H9 (cell line): ENCODE measurements around the gene PPP3CA. TPM values are rescaled to one million over a fixed set of nuclear protein-coding genes. Genes with fewer than 3 reads are reported as not detected.
A peak's percentile ranks its signal among the peaks of the same experiment; 100 is the strongest.

Experiments
- DNase-seq: peaks from one replicate; pipeline ENCODE4 v3.0.0-alpha.2; 2017
- H2AFZ ChIP-seq: one replicate; pipeline ENCODE4 v1.6.1; 2013; ENCODE audit warnings: mild to moderate bottlenecking, low read length, control low read depth, moderate library complexity
- H2AK5ac ChIP-seq: 2 replicates; pipeline ENCODE4 v1.6.1; 2013; ENCODE audit warnings: low read length, control low read depth, mixed read lengths; ENCODE audit not compliant: insufficient read length
- H2BK120ac ChIP-seq: one replicate; pipeline ENCODE4 v1.6.1; 2013; ENCODE audit warnings: low read depth, mild to moderate bottlenecking, low read length, control low read depth, inconsistent platforms; ENCODE audit not compliant: poor library complexity, severe bottlenecking
- H2BK12ac ChIP-seq: 2 replicates; pipeline ENCODE4 v1.6.1; 2013; ENCODE audit warnings: low read length, control low read depth, mixed read lengths, low read depth; ENCODE audit not compliant: insufficient read length
- H2BK15ac ChIP-seq: 2 replicates; pipeline ENCODE4 v1.6.1; 2013; ENCODE audit warnings: low read depth, low read length, control low read depth
- H2BK20ac ChIP-seq: one replicate; pipeline ENCODE4 v1.6.1; 2013; ENCODE audit warnings: low read depth, mild to moderate bottlenecking, low read length, control low read depth, inconsistent platforms; ENCODE audit not compliant: poor library complexity, severe bottlenecking
- H2BK5ac ChIP-seq: 2 replicates; pipeline ENCODE4 v1.6.1; 2013; ENCODE audit warnings: low read length, control low read depth, mixed read lengths; ENCODE audit not compliant: insufficient read length
- H3K14ac ChIP-seq: 2 replicates; pipeline ENCODE4 v1.6.1; 2013; ENCODE audit warnings: low read length, control low read depth; ENCODE audit not compliant: insufficient read depth
- H3K18ac ChIP-seq: 2 replicates; pipeline ENCODE4 v1.6.1; 2013; ENCODE audit warnings: low read depth, mild to moderate bottlenecking, mixed read lengths, low read length, control low read depth; ENCODE audit not compliant: insufficient read length
- H3K23ac ChIP-seq: 2 replicates; pipeline ENCODE4 v1.6.1; 2013; ENCODE audit warnings: low read length, control low read depth, mixed read lengths, low read depth; ENCODE audit not compliant: insufficient read length
- H3K23me2 ChIP-seq: 2 replicates; pipeline ENCODE4 v1.6.1; 2013; ENCODE audit warnings: low read depth, mild to moderate bottlenecking, mixed read lengths, low read length, control low read depth; ENCODE audit not compliant: insufficient read length, poor library complexity, severe bottlenecking
- H3K27ac ChIP-seq: 2 replicates; pipeline ENCODE4 v1.5.1; 2013; ENCODE audit warnings: low read length, control low read depth, mixed read lengths, low read depth; ENCODE audit not compliant: insufficient read length
- H3K27me3 ChIP-seq: 2 replicates; pipeline ENCODE4 v1.6.1; 2013; ENCODE audit warnings: low read length, control low read depth, inconsistent platforms; ENCODE audit not compliant: insufficient read depth
- H3K4ac ChIP-seq: 2 replicates; pipeline ENCODE4 v1.6.1; 2013; ENCODE audit warnings: low read depth, mild to moderate bottlenecking, control low read depth, inconsistent platforms, low read length, moderate library complexity
- H3K4me1 ChIP-seq: 2 replicates; pipeline ENCODE4 v1.6.1; 2013; ENCODE audit warnings: low read length, control low read depth, inconsistent platforms; ENCODE audit not compliant: insufficient read depth
- H3K4me2 ChIP-seq: 2 replicates; pipeline ENCODE4 v1.6.1; 2013; ENCODE audit warnings: low read length, control low read depth, mixed read lengths; ENCODE audit not compliant: insufficient read length, insufficient read depth
- H3K56ac ChIP-seq: 2 replicates; pipeline ENCODE4 v1.6.1; 2013; ENCODE audit warnings: low read depth, mild to moderate bottlenecking, mixed read lengths, low read length, control low read depth; ENCODE audit not compliant: insufficient read length
- H3K79me1 ChIP-seq: 2 replicates; pipeline ENCODE4 v1.6.1; 2013; ENCODE audit warnings: low read depth, mild to moderate bottlenecking, moderate library complexity, low read length, control low read depth, inconsistent platforms; ENCODE audit not compliant: insufficient read depth, poor library complexity, severe bottlenecking
- H3K79me2 ChIP-seq: 2 replicates; pipeline ENCODE4 v1.6.1; 2013; ENCODE audit warnings: low read length, control low read depth, inconsistent platforms; ENCODE audit not compliant: insufficient read depth
- H3K9ac ChIP-seq: 2 replicates; pipeline ENCODE4 v1.6.1; 2013; ENCODE audit warnings: low read length, control low read depth, mixed read lengths; ENCODE audit not compliant: insufficient read length; ENCODE audit errors: extremely low read depth
- H3K9me3 ChIP-seq: one replicate; pipeline ENCODE4 v1.6.1; 2013; ENCODE audit warnings: low read depth, low read length, inconsistent platforms; ENCODE audit not compliant: control insufficient read depth
- H3T11ph ChIP-seq: one replicate; pipeline ENCODE4 v1.6.1; 2013; ENCODE audit warnings: mild to moderate bottlenecking, low read length, control low read depth, inconsistent platforms
- H4K20me1 ChIP-seq: one replicate; pipeline ENCODE4 v1.6.1; 2013; ENCODE audit not compliant: control insufficient read depth, insufficient read length, insufficient read depth
- H4K5ac ChIP-seq: 2 replicates; pipeline ENCODE4 v1.6.1; 2013; ENCODE audit warnings: low read depth, mild to moderate bottlenecking, mixed read lengths, low read length, control low read depth; ENCODE audit not compliant: insufficient read length
- H4K8ac ChIP-seq: replicated peaks from 2 replicates; pipeline ENCODE4 v1.6.1; 2013; ENCODE audit warnings: low read length, control low read depth, mixed read lengths, low read depth; ENCODE audit not compliant: insufficient read length
- H4K91ac ChIP-seq: 2 replicates; pipeline ENCODE4 v1.6.1; 2013; ENCODE audit warnings: low read depth, mild to moderate bottlenecking, moderate library complexity, mixed read lengths, low read length, control low read depth; ENCODE audit not compliant: insufficient read length
- H3K27ac Mint-ChIP-seq, 3 experiments: 2 replicates in 2 of 3; 3 replicates in 1 of 3; pipeline ENCODE4 v1.8.0; 2020 to 2021; ENCODE audit warnings: mixed read lengths in 3 of 3, mild to moderate bottlenecking in 1 of 3, moderate library complexity in 1 of 3
- H3K27me3 Mint-ChIP-seq: 2 replicates; pipeline ENCODE4 v1.8.0; 2021; ENCODE audit warnings: low read depth, mild to moderate bottlenecking, moderate library complexity, mixed read lengths
- H3K36me3 Mint-ChIP-seq, 3 experiments: 2 replicates in 2 of 3; 3 replicates in 1 of 3; pipeline ENCODE4 v1.8.0; 2020 to 2021; ENCODE audit warnings: low read depth in 3 of 3, mixed read lengths in 3 of 3; ENCODE audit not compliant: insufficient read depth in 1 of 3
- H3K4me1 Mint-ChIP-seq, 2 experiments: 2 replicates each; pipeline ENCODE4 v1.8.0; 2020; ENCODE audit warnings: mixed read lengths in 2 of 2
- H3K4me3 Mint-ChIP-seq, 2 experiments: 2 replicates in 1 of 2; 3 replicates in 1 of 2; pipeline ENCODE4 v1.8.0; 2020 to 2021; ENCODE audit warnings: mild to moderate bottlenecking in 2 of 2, mixed read lengths in 2 of 2, moderate library complexity in 1 of 2
- H3K9me3 Mint-ChIP-seq, 2 experiments: 2 replicates in 1 of 2; 3 replicates in 1 of 2; pipeline ENCODE4 v1.8.0; 2020; ENCODE audit warnings: mild to moderate bottlenecking in 2 of 2, mixed read lengths in 2 of 2, moderate library complexity in 1 of 2
- total RNA-seq: library from RNA; stranded (reverse); gene quantifications from 2 replicates; pipeline ENCODE4 v1.2.1, GENCODE V29; 2021
- TF ChIP-seq, protein P1 (sequence below): fragments of 200-600 bp; sonication (generic); conservative IDR thresholded peaks from 3 replicates; pipeline ENCODE4 v1.8.0; 2021; ENCODE audit warnings: antibody characterized with exemption, mild to moderate bottlenecking

The PPP3CA gene
- total RNA-seq, 1 experiment from 2014 or later, result 16.8 TPM

DNA sequence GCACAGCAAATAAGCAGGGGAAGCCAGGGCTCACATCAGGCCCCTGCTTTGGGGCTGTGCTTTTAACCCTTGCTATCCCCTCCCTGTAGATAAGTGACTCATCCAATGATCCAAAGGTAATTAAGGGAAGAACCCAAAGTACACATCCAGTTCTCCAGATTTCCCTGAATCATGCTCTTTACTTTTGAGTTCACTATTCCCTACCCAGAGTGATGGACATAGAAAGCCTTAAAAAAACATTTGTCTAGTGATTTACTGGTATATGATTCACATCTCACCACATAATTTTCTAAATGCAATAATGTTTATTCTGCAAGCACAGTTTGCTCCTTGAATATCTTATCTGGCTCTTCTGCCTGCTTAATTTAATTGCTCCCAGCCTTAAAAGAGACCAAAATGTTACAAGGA, 136.2 kb downstream of the PPP3CA start:
- Histone ChIP-seq H2AK5ac (no peak overlapping the region), H3K18ac (no peak overlapping the region), H3K4me2 (no peak overlapping the region), H2BK12ac (no peak overlapping the region), H2AFZ (no peak overlapping the region), H4K5ac (no peak overlapping the region), H3K4me1 (peaks cover 2% of the 10 kb centered on the region; the same call in 1 of the 2 replicates), H3K14ac (no peak overlapping the region), H2BK120ac (no peak overlapping the region), H3T11ph (no peak overlapping the region), H4K8ac (no peak overlapping the region), H3K9ac (no peak overlapping the region), H2BK15ac (no peak overlapping the region), H4K20me1 (no peaks in the 10 kb centered on the region), H2BK20ac (no peak overlapping the region), H3K23ac (no peak overlapping the region), H3K27ac (no peak overlapping the region), H3K27me3 (no peaks in the 10 kb centered on the region), H2BK5ac (no peak overlapping the region), H3K79me2 (no peaks in the 10 kb centered on the region; the same call in 1 of the 2 replicates), H3K79me1 (no peaks in the 10 kb centered on the region), H3K4ac (no peak overlapping the region), H3K9me3 (no peaks in the 10 kb centered on the region), H3K23me2 (no peaks in the 10 kb centered on the region), H4K91ac (no peak overlapping the region), H3K56ac (no peak overlapping the region)
- Mint-ChIP-seq H3K27me3 (no peaks in the 10 kb centered on the region), H3K4me1 (peaks cover 24 to 35% of the 10 kb centered on the region in 2 experiments), H3K9me3 (no peaks in the 10 kb centered on the region), H3K36me3 (no peaks in the 10 kb centered on the region), H3K27ac (peak overlapping the region in 2 of 3 experiments; percentile 23 to 44; a peak in 2 of 7 replicates), H3K4me3 (no peak overlapping the region)
- TF ChIP-seq, protein P1, sequence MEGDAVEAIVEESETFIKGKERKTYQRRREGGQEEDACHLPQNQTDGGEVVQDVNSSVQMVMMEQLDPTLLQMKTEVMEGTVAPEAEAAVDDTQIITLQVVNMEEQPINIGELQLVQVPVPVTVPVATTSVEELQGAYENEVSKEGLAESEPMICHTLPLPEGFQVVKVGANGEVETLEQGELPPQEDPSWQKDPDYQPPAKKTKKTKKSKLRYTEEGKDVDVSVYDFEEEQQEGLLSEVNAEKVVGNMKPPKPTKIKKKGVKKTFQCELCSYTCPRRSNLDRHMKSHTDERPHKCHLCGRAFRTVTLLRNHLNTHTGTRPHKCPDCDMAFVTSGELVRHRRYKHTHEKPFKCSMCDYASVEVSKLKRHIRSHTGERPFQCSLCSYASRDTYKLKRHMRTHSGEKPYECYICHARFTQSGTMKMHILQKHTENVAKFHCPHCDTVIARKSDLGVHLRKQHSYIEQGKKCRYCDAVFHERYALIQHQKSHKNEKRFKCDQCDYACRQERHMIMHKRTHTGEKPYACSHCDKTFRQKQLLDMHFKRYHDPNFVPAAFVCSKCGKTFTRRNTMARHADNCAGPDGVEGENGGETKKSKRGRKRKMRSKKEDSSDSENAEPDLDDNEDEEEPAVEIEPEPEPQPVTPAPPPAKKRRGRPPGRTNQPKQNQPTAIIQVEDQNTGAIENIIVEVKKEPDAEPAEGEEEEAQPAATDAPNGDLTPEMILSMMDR, result no peak
- no peak for DNase-seq
